Testis (tissue), 3 donors: Measurements from ENCODE around the gene SMG7. TPM values are rescaled to one million over a fixed set of nuclear protein-coding genes. Genes with fewer than 3 reads are reported as not detected.

Experiments
- DNase-seq: peaks from one replicate; pipeline ENCODE4 v3.0.0-alpha.2; 2019
- H3K27ac ChIP-seq, 2 donors: fragments of 200-600 bp; sonication (generic); one replicate each; pipeline ENCODE4 v1.5.1; 2019
- H3K27me3 ChIP-seq: fragments of 200-600 bp; sonication (generic); one replicate; pipeline ENCODE4 v1.5.1; 2019
- H3K36me3 ChIP-seq: fragments of 200-600 bp; sonication (generic); one replicate; pipeline ENCODE4 v1.5.1; 2017; ENCODE audit warnings: low read depth; ENCODE audit errors: missing control alignments
- H3K4me1 ChIP-seq: fragments of 200-600 bp; sonication (generic); one replicate; pipeline ENCODE4 v1.5.1; 2019
- H3K4me3 ChIP-seq, 2 donors: fragments of 200-600 bp; sonication (generic); one replicate each; pipeline ENCODE4 v1.5.1; 2017 to 2019
- H3K9me3 ChIP-seq: fragments of 200-600 bp; sonication (generic); one replicate; pipeline ENCODE4 v1.5.1; 2017
- CTCF ChIP-seq, 3 experiments: fragments of 450-650 bp in 2 of 3; fragments of 200-600 bp in 1 of 3; sonication (generic) in 1 of 3; IDR thresholded peaks; one replicate each; pipeline ENCODE4 v1.5.1; 2016 to 2019; ENCODE audit warnings: antibody characterized with exemption in 3 of 3, mild to moderate bottlenecking in 2 of 3, moderate library complexity in 1 of 3
- POLR2A ChIP-seq: fragments of 450-650 bp; IDR thresholded peaks from one replicate; pipeline ENCODE4 v1.6.1; 2017; ENCODE audit warnings: antibody characterized with exemption, mild to moderate bottlenecking, moderate library complexity
- WGBS, 2 donors: methylation state at CpG; one replicate each; pipeline ENCODE4 v1.1.5; 2018; 5-methylcytosine and 5-hydroxymethylcytosine counted together
- intact Hi-C: fragments of 100-400 bp; cut with DNase I; formaldehyde crosslinking; loops from one replicate; pipeline ENCODE4 v1.15.1; 2023; ENCODE audit warnings: low total_unique reads
- polyA plus RNA-seq: library from polyadenylated mRNA; stranded (reverse); fragments of 350-450 nt; fragmentation: Illumina TruSeq; extraction: RNeasy Lipid Tissue Mini Kit (QIAGEN cat#74804); gene quantifications from one replicate; pipeline ENCODE4 v1.2.3, GENCODE V29; 2014; ENCODE audit warnings: low read depth, low replicate concordance; ENCODE audit not compliant: insufficient read depth
- total RNA-seq, 2 donors: library from RNA; depleted of rRNA; stranded (reverse); fragments of >200 nt; gene quantifications; one replicate each; pipeline ENCODE4 v1.2.3, GENCODE V29; 2016

SMG7 gene
- total and polyA plus RNA-seq, 3 donors from 2014 or later = 109 to 157 (median 139) TPM

- intact Hi-C loops = no loop called here
- Histone ChIP-seq H3K36me3 (no peaks in the 10 kb centered on the region), H3K27me3 (no peaks in the 10 kb centered on the region), H3K4me3 (no peak overlapping the region), H3K4me1 (no peaks in the 10 kb centered on the region), H3K27ac (no peak overlapping the region), H3K9me3 (no peaks in the 10 kb centered on the region)
- TF ChIP-seq POLR2A (no peak), CTCF (IDR thresholded peaks at IDR 0.05) (no peak)
- 85 to 89% methylated on average over 1 of the region's 1 CpG for WGBS, 2 donors
- no peak for DNase-seq
These were observed 49.8 kb downstream of the SMG7 start for GRCh38 chr1:183522104-183522503.

DNA sequence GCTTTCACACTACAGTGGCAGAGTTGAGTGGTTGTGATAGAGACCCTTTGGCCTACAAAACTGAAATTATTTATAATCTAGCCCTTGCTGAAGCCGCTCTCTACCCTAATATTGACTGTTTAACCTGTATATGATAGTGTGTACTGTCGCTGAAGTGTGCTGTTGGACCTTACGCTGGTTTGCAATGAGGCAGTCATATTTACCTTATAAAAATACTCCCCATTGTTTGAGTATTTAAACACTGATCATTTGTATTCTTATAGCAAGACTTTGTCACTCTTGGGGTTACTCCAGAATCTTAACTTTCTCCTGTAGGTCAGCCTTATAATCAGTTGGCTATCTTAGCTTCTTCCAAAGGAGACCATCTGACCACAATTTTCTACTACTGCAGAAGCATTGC is 56.3 kb downstream of the SMG7 start:
- intact Hi-C loops = no loop called here
- 97 to 99% methylated on average over 3 of the region's 3 CpGs for WGBS, 2 donors
- Histone ChIP-seq H3K4me3 (no peak overlapping the region), H3K36me3 (no peaks in the 10 kb centered on the region), H3K4me1 (no peaks in the 10 kb centered on the region), H3K27ac (no peak overlapping the region), H3K27me3 (no peaks in the 10 kb centered on the region), H3K9me3 (no peaks in the 10 kb centered on the region)
- TF ChIP-seq POLR2A (no peak), CTCF (IDR thresholded peaks at IDR 0.05) (no peak)
- DNase-seq = no peak

DNA sequence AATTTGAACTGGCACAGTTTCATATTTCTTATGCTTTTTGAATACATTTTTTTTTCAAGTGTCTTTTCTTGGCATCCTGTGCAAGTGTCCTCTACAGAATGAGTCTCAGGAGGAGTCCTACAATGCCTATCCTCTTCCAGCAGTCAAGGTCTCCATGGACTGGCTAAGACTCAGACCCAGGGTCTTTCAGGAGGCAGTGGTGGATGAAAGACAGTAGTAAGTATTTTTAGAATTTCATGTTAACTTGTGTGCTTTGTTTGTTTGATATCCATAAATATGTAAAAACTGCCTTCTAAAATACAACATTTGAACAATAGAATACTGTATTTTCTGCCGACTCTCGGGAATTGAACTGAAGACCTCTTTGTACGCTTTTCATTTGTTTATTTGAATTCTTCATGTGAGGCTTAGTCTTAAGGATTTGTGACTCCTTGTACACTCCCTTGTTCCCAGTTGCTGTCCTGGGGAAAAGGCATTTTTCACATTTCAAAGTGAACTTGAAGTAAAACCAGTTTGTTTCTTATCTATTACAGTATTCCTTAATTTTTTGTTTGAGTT is 61.4 kb downstream of the SMG7 start:
- no peaks in the 10 kb centered on the region for H3K36me3 ChIP-seq
- H3K27ac ChIP-seq = no peak overlapping the region
- intact Hi-C loops = no loop called here
- no peaks in the 10 kb centered on the region for H3K27me3 ChIP-seq
- TF ChIP-seq POLR2A (no peak), CTCF (IDR thresholded peaks at IDR 0.05) (no peak)
- no peaks in the 10 kb centered on the region for H3K4me1 ChIP-seq
- no peaks in the 10 kb centered on the region for H3K9me3 ChIP-seq
- no peak overlapping the region for H3K4me3 ChIP-seq
- 90 to 93% methylated on average over 3 of the region's 3 CpGs for WGBS, 2 donors
- no peak for DNase-seq

- intact Hi-C loops = no loop called here
- H3K4me3 ChIP-seq = no peak overlapping the region
- no peaks in the 10 kb centered on the region for H3K36me3 ChIP-seq
- no peak for DNase-seq
- H3K9me3 ChIP-seq = no peaks in the 10 kb centered on the region
- WGBS, 2 donors = 95 to 96% methylated on average over 4 of the region's 4 CpGs
- no peaks in the 10 kb centered on the region for H3K4me1 ChIP-seq
- no peak for TF ChIP-seq CTCF (IDR thresholded peaks at IDR 0.05)
- TF ChIP-seq POLR2A = no peak
- H3K27me3 ChIP-seq = no peaks in the 10 kb centered on the region
- H3K27ac ChIP-seq = no peak overlapping the region
These were observed 65.1 kb downstream of the SMG7 start for GRCh38 chr1:183537405-183537804.

DNA sequence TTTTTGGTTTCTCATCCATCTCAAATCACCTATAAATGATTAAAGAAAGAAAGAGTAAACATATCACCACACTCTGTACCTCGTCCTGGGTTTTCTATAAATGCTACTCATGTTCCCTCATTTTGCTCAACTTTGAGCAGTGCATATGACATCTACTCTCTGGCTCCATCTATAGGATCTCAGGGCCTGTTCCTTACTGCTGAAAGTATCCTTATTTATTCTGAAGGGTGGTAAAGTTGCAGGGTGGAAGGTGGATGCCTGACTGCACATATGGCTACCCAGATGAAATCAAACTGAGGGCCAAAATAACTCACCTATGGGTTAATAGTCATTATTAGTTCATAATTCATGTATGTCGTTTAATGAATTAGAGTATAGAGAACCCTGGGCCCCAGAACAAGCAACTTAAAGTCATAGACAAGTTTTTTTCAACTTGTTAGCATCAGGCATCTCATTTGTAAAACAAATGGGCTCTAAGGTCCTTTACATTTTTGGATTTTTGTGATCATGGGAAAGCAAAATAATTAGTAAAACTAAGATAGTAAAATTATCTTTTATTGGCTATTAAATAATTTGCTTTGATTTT is 71.4 kb downstream of the SMG7 start:
- no peak for TF ChIP-seq POLR2A
- TF ChIP-seq CTCF (IDR thresholded peaks at IDR 0.05) = peak; percentile 27 to 49 (median 42)
- no peak for DNase-seq
- H3K27me3 ChIP-seq = no peaks in the 10 kb centered on the region
- intact Hi-C loops = no loop called here
- H3K27ac ChIP-seq = no peak overlapping the region
- H3K36me3 ChIP-seq = no peaks in the 10 kb centered on the region
- no peak overlapping the region for H3K4me3 ChIP-seq
- no peaks in the 10 kb centered on the region for H3K9me3 ChIP-seq
- H3K4me1 ChIP-seq = no peaks in the 10 kb centered on the region
- 52 to 68% methylated on average over 2 of the region's 2 CpGs for WGBS, 2 donors
